ENCODE results near the gene FCGR2B. TPM values are rescaled to one million over a fixed set of nuclear protein-coding genes. Genes with fewer than 3 reads are reported as not detected.
"Not testable (repeated sequence)": the region's sequence is repeated elsewhere in the genome, so short reads cannot be mapped to it uniquely, and the experiment has no call there.

FCGR2B gene
- total RNA-seq, 1 experiment from 2014 or later = 0.15 TPM

DNA sequence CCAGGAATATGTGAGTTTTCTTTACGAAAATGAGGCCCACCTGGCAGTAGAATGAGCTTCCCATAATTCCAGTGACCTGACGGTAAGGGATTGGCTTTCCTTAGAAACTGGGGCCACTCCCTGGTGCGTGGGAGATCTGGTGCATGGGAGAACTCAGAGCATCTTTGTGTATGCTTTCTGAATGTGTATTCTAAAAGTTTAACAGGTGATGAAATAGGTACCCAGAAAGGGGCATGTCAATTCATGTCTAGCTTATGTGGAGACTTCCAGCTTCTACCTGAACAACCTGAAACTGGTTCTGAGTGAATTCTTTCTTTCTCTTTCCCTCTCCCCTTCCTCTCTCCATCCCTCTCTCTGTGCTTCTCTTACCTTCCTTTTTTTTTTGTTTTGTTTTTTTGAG lies 28.9 kb downstream of the FCGR2B start:
- CTCF ChIA-PET = interaction anchor here (0.7 kb wide), 1 partner anchor 18 kb away, joined by 5 read pairs; no protein-coding TSS in a partner anchor
- no TSS peak for BruUV-seq (replicated peaks)
- DNase-seq (ENCODE audit: low read depth, low spot score) (no peak), ATAC-seq (no peak)
- in situ Hi-C loops (cut with HindIII; ENCODE audit: low pct_unique_long_range_greater_than_20kb, low sequenced_read_pairs) = no loop called here
- no peaks in the 10 kb centered on the region for H3K27me3 ChIP-seq (ENCODE audit: control insufficient read depth, insufficient read depth, low read length)
- no peak overlapping the region for H3K4me3 ChIP-seq (ENCODE audit: low read depth in 2 of 2, low read length in 2 of 2)
- no peaks in the 10 kb centered on the region for H3K9me3 ChIP-seq (ENCODE audit: control insufficient read depth, insufficient read depth, low read depth, low read length)
- POLR2A ChIA-PET = no interaction called here
- H3K4me1 ChIP-seq (ENCODE audit: control insufficient read depth, insufficient read depth, low read length) = no peaks in the 10 kb centered on the region
- TF ChIP-seq, protein P1, sequence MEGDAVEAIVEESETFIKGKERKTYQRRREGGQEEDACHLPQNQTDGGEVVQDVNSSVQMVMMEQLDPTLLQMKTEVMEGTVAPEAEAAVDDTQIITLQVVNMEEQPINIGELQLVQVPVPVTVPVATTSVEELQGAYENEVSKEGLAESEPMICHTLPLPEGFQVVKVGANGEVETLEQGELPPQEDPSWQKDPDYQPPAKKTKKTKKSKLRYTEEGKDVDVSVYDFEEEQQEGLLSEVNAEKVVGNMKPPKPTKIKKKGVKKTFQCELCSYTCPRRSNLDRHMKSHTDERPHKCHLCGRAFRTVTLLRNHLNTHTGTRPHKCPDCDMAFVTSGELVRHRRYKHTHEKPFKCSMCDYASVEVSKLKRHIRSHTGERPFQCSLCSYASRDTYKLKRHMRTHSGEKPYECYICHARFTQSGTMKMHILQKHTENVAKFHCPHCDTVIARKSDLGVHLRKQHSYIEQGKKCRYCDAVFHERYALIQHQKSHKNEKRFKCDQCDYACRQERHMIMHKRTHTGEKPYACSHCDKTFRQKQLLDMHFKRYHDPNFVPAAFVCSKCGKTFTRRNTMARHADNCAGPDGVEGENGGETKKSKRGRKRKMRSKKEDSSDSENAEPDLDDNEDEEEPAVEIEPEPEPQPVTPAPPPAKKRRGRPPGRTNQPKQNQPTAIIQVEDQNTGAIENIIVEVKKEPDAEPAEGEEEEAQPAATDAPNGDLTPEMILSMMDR (IDR thresholded peaks at IDR 0.05) = no peak
- no peak for TF ChIP-seq TCF7L2 (IDR thresholded peaks at IDR 0.05; ENCODE audit: low read depth, low read length)
- H3K36me3 ChIP-seq (ENCODE audit: control insufficient read depth, insufficient read depth, low read length) = no peaks in the 10 kb centered on the region
- intact Hi-C loops (cut with micrococcal nuclease; ENCODE audit: unreplicated experiment) = no loop called here
- H3K27ac ChIP-seq (ENCODE audit: low read length) = no peak overlapping the region

DNA sequence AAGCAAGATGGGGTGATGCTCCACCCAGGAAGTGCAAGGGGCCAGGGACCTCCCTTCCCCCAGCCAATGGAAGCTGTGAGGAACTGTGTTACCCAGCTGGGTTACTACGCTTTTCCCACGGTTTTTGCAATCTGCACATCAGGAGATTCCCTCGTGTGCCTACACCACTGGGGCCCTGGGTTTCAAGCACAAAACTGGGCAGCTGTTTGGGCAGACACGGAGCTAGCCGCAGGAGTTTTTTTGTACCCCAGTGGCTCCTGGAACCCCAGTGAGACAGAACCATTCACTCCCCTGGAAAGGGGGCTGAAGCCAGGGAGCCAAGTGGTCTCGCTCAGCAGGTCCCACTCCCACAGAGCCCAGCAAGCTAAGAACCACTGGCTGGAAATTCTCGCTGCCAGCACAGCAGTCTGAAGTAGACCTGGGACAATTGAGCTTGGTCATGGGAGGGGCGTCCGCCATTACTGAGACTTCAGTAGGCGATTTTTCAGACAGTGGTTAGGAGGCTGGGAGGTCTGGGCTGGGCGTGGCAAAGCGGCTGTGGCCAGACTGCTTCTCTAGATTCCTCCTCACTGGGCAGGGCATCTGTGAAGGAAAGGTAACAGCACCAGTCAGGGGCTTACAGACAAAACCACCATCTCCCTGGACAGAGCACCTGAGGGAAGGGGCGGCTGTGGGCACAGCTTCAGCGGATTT lies 30.2 kb downstream of the FCGR2B start:
- DNase-seq (ENCODE audit: low read depth, low spot score); BruUV-seq (replicated peaks); H3K27ac ChIP-seq (ENCODE audit: low read length); H3K36me3 ChIP-seq (ENCODE audit: control insufficient read depth, insufficient read depth, low read length); ATAC-seq; intact Hi-C loops (cut with micrococcal nuclease; ENCODE audit: unreplicated experiment); H3K4me1 ChIP-seq (ENCODE audit: control insufficient read depth, insufficient read depth, low read length); in situ Hi-C loops (cut with HindIII; ENCODE audit: low pct_unique_long_range_greater_than_20kb, low sequenced_read_pairs); H3K4me3 ChIP-seq (ENCODE audit: low read depth in 2 of 2, low read length in 2 of 2); H3K9me3 ChIP-seq (ENCODE audit: control insufficient read depth, insufficient read depth, low read depth, low read length); CTCF ChIA-PET; H3K27me3 ChIP-seq (ENCODE audit: control insufficient read depth, insufficient read depth, low read length); POLR2A ChIA-PET: not testable (repeated sequence)

DNA sequence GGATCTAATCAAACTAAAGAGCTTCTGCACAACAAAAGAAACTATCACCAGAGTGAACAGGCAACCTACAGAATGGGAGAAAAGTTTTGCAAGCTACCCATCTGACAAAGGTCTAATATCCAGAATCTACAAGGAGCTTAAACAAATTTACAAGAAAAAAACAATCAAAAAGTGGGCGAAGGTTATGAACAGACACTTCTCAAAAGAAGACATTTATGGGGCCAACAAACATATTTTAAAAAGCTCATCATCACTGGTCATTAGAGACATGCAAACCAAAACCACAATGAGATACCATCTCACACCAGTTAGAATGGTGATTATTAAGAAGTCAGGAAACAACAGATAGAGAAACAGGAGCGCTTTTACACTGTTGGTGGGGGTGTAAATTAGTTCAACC lies 35.4 kb downstream of the FCGR2B start:
- BruUV-seq (replicated peaks); CTCF ChIA-PET; in situ Hi-C loops (cut with HindIII; ENCODE audit: low pct_unique_long_range_greater_than_20kb, low sequenced_read_pairs); H3K9me3 ChIP-seq (ENCODE audit: control insufficient read depth, insufficient read depth, low read depth, low read length); H3K4me3 ChIP-seq (ENCODE audit: low read depth in 2 of 2, low read length in 2 of 2); H3K4me1 ChIP-seq (ENCODE audit: control insufficient read depth, insufficient read depth, low read length); H3K36me3 ChIP-seq (ENCODE audit: control insufficient read depth, insufficient read depth, low read length); ATAC-seq; DNase-seq (ENCODE audit: low read depth, low spot score); intact Hi-C loops (cut with micrococcal nuclease; ENCODE audit: unreplicated experiment); H3K27ac ChIP-seq (ENCODE audit: low read length); H3K27me3 ChIP-seq (ENCODE audit: control insufficient read depth, insufficient read depth, low read length); POLR2A ChIA-PET: not testable (repeated sequence)

DNA sequence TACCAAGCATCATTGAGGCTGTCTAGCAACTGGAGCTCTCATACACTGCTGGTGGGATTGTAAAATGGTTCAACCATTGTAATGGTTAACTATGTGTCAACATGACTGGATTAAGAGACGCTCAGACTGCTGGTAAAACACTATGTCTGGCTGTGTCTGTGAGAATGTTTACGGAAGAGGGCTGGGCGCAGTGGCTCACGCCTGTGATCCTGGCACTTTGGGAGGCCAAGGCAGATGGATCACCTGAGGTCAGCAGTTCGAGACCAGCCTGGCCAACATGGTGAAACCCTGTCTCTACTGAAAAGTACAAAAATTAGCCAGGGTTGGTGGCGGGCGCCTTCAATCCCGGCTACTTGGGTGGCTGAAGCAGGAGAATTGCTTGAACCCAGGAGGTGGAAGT lies 39.3 kb downstream of the FCGR2B start:
- Histone ChIP-seq H3K27me3 (ENCODE audit: control insufficient read depth, insufficient read depth, low read length) (peaks cover 7% of the 10 kb centered on the region; the same call in 1 of the 2 replicates), H3K4me1 (ENCODE audit: control insufficient read depth, insufficient read depth, low read length) (no peaks in the 10 kb centered on the region), H3K4me3 (ENCODE audit: low read depth in 2 of 2, low read length in 2 of 2) (no peak overlapping the region), H3K36me3 (ENCODE audit: control insufficient read depth, insufficient read depth, low read length) (no peaks in the 10 kb centered on the region), H3K27ac (ENCODE audit: low read length) (no peak overlapping the region), H3K9me3 (ENCODE audit: control insufficient read depth, insufficient read depth, low read depth, low read length) (no peaks in the 10 kb centered on the region)
- TF ChIP-seq TCF7L2 (IDR thresholded peaks at IDR 0.05; ENCODE audit: low read depth, low read length) = no peak
- TF ChIP-seq, protein P2, sequence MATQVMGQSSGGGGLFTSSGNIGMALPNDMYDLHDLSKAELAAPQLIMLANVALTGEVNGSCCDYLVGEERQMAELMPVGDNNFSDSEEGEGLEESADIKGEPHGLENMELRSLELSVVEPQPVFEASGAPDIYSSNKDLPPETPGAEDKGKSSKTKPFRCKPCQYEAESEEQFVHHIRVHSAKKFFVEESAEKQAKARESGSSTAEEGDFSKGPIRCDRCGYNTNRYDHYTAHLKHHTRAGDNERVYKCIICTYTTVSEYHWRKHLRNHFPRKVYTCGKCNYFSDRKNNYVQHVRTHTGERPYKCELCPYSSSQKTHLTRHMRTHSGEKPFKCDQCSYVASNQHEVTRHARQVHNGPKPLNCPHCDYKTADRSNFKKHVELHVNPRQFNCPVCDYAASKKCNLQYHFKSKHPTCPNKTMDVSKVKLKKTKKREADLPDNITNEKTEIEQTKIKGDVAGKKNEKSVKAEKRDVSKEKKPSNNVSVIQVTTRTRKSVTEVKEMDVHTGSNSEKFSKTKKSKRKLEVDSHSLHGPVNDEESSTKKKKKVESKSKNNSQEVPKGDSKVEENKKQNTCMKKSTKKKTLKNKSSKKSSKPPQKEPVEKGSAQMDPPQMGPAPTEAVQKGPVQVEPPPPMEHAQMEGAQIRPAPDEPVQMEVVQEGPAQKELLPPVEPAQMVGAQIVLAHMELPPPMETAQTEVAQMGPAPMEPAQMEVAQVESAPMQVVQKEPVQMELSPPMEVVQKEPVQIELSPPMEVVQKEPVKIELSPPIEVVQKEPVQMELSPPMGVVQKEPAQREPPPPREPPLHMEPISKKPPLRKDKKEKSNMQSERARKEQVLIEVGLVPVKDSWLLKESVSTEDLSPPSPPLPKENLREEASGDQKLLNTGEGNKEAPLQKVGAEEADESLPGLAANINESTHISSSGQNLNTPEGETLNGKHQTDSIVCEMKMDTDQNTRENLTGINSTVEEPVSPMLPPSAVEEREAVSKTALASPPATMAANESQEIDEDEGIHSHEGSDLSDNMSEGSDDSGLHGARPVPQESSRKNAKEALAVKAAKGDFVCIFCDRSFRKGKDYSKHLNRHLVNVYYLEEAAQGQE (IDR thresholded peaks at IDR 0.05; ENCODE audit: insufficient read depth in 1 of 2, low read depth in 2 of 2, low read length in 1 of 2) = no peak
- TF ChIP-seq SIN3A (IDR thresholded peaks at IDR 0.05; ENCODE audit: borderline replicate concordance, insufficient read depth, low read depth, low read length) = no peak
- TF ChIP-seq, protein P1 (IDR thresholded peaks at IDR 0.05) = no peak
- TF ChIP-seq POLR2AphosphoS5 (IDR thresholded peaks at IDR 0.05; ENCODE audit: low read depth, low read length) = no peak
- no TSS peak for BruUV-seq (replicated peaks)
- in situ Hi-C loops (cut with HindIII; ENCODE audit: low pct_unique_long_range_greater_than_20kb, low sequenced_read_pairs) (no loop called here), intact Hi-C loops (cut with micrococcal nuclease; ENCODE audit: unreplicated experiment) (no loop called here)
- ChIA-PET CTCF (no interaction called here), POLR2A (no interaction called here)
- ATAC-seq (no peak), DNase-seq (ENCODE audit: low read depth, low spot score) (no peak)
